ENCODE measurements around the gene CAMK1G.

DNA sequence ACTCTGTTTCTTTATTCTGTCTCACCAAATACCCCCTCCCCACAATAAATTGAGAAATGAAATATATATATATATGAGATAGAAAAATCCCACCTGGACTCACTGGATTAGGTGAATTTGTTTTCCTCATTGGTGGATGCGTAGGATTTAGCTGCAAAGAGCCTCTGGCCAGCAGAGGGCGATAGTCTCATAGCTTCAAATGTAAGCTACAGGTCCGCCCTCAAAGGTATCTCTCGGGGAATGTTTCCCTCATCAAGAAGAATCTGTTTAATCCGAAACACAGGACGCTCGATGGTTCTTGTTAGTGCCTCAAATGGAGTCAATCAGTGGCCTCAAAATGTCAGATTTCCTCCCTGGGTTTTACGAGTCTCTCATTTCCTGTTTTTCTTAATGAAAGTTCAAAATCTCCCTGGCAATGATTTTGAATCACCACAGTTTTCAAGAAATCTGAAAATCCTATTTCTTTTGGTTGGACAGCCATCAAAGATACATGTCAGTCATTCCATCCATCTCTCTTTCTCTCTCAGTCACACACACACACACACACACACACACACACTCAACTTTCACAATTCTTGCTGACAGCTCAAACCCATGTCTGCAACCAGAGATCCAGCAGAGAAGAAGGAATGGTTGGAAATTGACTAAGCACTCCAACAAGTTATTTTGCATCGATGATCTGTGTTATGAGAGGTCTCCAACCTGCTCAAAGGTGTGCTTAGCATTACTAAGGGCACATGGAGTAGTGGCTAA lies 13.9 kb upstream of the CAMK1G start:
- TF ChIP-seq, protein P1, sequence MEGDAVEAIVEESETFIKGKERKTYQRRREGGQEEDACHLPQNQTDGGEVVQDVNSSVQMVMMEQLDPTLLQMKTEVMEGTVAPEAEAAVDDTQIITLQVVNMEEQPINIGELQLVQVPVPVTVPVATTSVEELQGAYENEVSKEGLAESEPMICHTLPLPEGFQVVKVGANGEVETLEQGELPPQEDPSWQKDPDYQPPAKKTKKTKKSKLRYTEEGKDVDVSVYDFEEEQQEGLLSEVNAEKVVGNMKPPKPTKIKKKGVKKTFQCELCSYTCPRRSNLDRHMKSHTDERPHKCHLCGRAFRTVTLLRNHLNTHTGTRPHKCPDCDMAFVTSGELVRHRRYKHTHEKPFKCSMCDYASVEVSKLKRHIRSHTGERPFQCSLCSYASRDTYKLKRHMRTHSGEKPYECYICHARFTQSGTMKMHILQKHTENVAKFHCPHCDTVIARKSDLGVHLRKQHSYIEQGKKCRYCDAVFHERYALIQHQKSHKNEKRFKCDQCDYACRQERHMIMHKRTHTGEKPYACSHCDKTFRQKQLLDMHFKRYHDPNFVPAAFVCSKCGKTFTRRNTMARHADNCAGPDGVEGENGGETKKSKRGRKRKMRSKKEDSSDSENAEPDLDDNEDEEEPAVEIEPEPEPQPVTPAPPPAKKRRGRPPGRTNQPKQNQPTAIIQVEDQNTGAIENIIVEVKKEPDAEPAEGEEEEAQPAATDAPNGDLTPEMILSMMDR (optimal IDR thresholded peaks at IDR 0.05 in 1 of 3, IDR thresholded peaks at IDR 0.05 in 1 of 3, conservative IDR thresholded peaks at IDR 0.05 in 1 of 3; ENCODE audit: extremely low read depth in 1 of 3, insufficient read depth in 2 of 3, low read length in 3 of 3) = peak; percentile 81 to 92 (median 91)
- TF ChIP-seq EZH2 (IDR thresholded peaks at IDR 0.05; ENCODE audit: low read length) = no peak
